OCI-LY7 (cell line): ENCODE results near the gene KCNT1. TPM values are rescaled to one million over a fixed set of nuclear protein-coding genes. Genes with fewer than 3 reads are reported as not detected.

ENCODE experiments used
- BruUV-seq: library from RNA; stranded (reverse); fragments of 400-500 nt; replicated peaks from 2 replicates; lab custom pipeline; 2021; lab: Mats Ljungman, UMichigan
- CTCF ChIA-PET: fragments of 300-600 bp; sonication (Branson Sonifier 250); formaldehyde crosslinking; loops from one replicate; lab custom pipeline; 2022; ENCODE audit warnings: antibody characterized with exemption; ENCODE audit not compliant: unreplicated experiment; lab: Charles Lee
- POLR2A ChIA-PET: fragments of 300-600 bp; sonication (Branson Sonifier 250); formaldehyde crosslinking; loops from one replicate; lab custom pipeline; 2022; ENCODE audit warnings: antibody characterized with exemption; lab: Charles Lee
- DNase-seq: peaks from one replicate; pipeline ENCODE4 v3.0.0-alpha.2; 2015; ENCODE audit warnings: low spot score
- H2AFZ ChIP-seq: fragments of 200-600 bp; sonication (generic), shearing (Covaris generic); 2 replicates; pipeline ENCODE4 v1.6.1; 2014; ENCODE audit warnings: mild to moderate bottlenecking, antibody characterized with exemption, low read length, moderate library complexity
- H3K27ac ChIP-seq: fragments of 200-600 bp; sonication (generic); 2 replicates; pipeline ENCODE4 v1.5.1; 2014; ENCODE audit warnings: mixed run types, low read depth, mild to moderate bottlenecking, moderate library complexity, low read length, inconsistent platforms; ENCODE audit not compliant: poor library complexity, severe bottlenecking
- H3K36me3 ChIP-seq: fragments of 200-600 bp; sonication (generic); 2 replicates; pipeline ENCODE4 v1.6.1; 2014; ENCODE audit warnings: mild to moderate bottlenecking, antibody characterized with exemption, low read length, moderate library complexity, mixed read lengths; ENCODE audit not compliant: insufficient read depth
- H3K4me1 ChIP-seq: fragments of 200-600 bp; sonication (generic); 2 replicates; pipeline ENCODE4 v1.5.1; 2014; ENCODE audit warnings: mild to moderate bottlenecking, low read length; ENCODE audit not compliant: insufficient read depth, poor library complexity, severe bottlenecking
- H3K4me2 ChIP-seq: fragments of 200-600 bp; sonication (generic); 2 replicates; pipeline ENCODE4 v1.6.1; 2014; ENCODE audit warnings: mild to moderate bottlenecking, low read length
- H3K4me3 ChIP-seq: fragments of 200-600 bp; sonication (generic); 2 replicates; pipeline ENCODE4 v1.5.1; 2014; ENCODE audit warnings: mild to moderate bottlenecking, low read depth, low read length; ENCODE audit not compliant: poor library complexity, severe bottlenecking
- H3K79me2 ChIP-seq: fragments of 200-600 bp; sonication (generic); 2 replicates; pipeline ENCODE4 v1.6.1; 2016; ENCODE audit warnings: low read depth, mild to moderate bottlenecking, low read length, moderate library complexity, mixed read lengths; ENCODE audit not compliant: insufficient read depth
- H3K9me2 ChIP-seq: fragments of 200-600 bp; sonication (generic); 2 replicates; pipeline ENCODE4 v1.6.1; 2016; ENCODE audit warnings: mild to moderate bottlenecking, low read length, mixed read lengths; ENCODE audit not compliant: insufficient read depth
- H3K9me3 ChIP-seq: fragments of 200-600 bp; sonication (generic); 2 replicates; pipeline ENCODE4 v1.6.1; 2014; ENCODE audit warnings: mild to moderate bottlenecking, mixed run types, low read length, mixed read lengths
- H4K20me1 ChIP-seq: fragments of 200-600 bp; sonication (generic); 2 replicates; pipeline ENCODE4 v1.6.1; 2014; ENCODE audit warnings: mild to moderate bottlenecking, antibody characterized with exemption, low read length, moderate library complexity, mixed read lengths; ENCODE audit not compliant: insufficient read depth
- EZH2phosphoT487 ChIP-seq: fragments of 200-600 bp; sonication (generic); IDR thresholded peaks from 2 replicates; pipeline ENCODE4 v1.6.1; 2018; ENCODE audit warnings: low read depth, borderline replicate concordance, mild to moderate bottlenecking, mixed run types, antibody characterized with exemption, low read length, moderate library complexity, mixed read lengths
- intact Hi-C: fragments of 100-400 bp; cut with micrococcal nuclease; formaldehyde crosslinking; loops from one replicate; pipeline ENCODE4 v1.10.0; 2022; ENCODE audit not compliant: unreplicated experiment
- total RNA-seq, 2 experiments: library from RNA; depleted of rRNA in 1 of 2; stranded (reverse); fragments of >200 nt in 1 of 2; shearing (Covaris generic) in 1 of 2; gene quantifications; 2 replicates each; pipeline ENCODE4 v1.2.3, GENCODE V29; 2014 to 2022
- TF ChIP-seq, protein P1 (sequence below): fragments of 200-600 bp; sonication (generic); conservative IDR thresholded peaks from 2 replicates; pipeline ENCODE4 v1.5.1; 2014; ENCODE audit warnings: mild to moderate bottlenecking, antibody characterized with exemption, low read length, moderate library complexity, mixed read lengths

KCNT1 gene
- total RNA-seq, 2 experiments from 2014 or later: not detected

DNA sequence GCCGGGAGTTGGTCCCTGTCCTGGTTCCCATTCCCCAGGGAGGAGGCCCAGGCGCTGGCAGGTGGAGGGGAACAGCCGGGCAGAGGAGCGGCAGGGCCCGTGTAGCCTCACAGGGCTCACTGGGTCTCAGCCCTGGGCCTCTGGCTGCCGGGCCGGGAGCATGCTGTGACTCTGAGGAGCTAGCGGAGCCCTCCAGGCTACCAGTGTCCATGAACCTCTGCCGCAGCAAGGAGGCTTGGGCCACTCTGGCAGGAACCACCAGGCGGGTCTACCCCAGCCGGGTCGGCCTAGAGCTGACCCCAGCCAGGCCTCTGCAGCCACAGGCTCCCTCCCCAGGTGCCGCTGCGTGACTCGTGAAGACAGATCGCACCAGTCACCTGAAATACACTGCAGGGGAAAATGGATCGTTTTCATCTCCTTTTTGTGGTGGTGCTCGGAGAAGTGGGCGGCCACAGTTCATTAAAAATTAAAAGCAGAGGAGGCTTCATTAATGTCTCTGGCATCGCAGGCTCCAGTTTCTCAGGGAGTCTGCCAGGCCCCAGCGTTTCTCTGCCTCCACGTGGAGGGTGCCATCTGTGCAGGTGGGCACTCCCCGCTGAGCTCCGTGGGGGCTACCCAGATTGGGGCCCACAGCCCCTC is 43.8 kb downstream of the KCNT1 start:
- no peak overlapping the region for H3K27ac ChIP-seq
- CTCF ChIA-PET: no interaction called here
- no peaks in the 10 kb centered on the region for H3K79me2 ChIP-seq
- BruUV-seq: no TSS peak
- H3K4me1 ChIP-seq: no peaks in the 10 kb centered on the region
- POLR2A ChIA-PET: no interaction called here
- no peaks in the 10 kb centered on the region for H4K20me1 ChIP-seq
- no peak for DNase-seq
- H2AFZ ChIP-seq: no peak overlapping the region
- no peaks in the 10 kb centered on the region for H3K9me3 ChIP-seq
- no peaks in the 10 kb centered on the region for H3K36me3 ChIP-seq
- intact Hi-C loops: no loop called here
- no peak overlapping the region for H3K4me3 ChIP-seq
- H3K9me2 ChIP-seq: no peaks in the 10 kb centered on the region
- TF ChIP-seq, protein P1, sequence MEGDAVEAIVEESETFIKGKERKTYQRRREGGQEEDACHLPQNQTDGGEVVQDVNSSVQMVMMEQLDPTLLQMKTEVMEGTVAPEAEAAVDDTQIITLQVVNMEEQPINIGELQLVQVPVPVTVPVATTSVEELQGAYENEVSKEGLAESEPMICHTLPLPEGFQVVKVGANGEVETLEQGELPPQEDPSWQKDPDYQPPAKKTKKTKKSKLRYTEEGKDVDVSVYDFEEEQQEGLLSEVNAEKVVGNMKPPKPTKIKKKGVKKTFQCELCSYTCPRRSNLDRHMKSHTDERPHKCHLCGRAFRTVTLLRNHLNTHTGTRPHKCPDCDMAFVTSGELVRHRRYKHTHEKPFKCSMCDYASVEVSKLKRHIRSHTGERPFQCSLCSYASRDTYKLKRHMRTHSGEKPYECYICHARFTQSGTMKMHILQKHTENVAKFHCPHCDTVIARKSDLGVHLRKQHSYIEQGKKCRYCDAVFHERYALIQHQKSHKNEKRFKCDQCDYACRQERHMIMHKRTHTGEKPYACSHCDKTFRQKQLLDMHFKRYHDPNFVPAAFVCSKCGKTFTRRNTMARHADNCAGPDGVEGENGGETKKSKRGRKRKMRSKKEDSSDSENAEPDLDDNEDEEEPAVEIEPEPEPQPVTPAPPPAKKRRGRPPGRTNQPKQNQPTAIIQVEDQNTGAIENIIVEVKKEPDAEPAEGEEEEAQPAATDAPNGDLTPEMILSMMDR: no peak
- TF ChIP-seq EZH2phosphoT487: no peak
- H3K4me2 ChIP-seq: no peak overlapping the region

DNA sequence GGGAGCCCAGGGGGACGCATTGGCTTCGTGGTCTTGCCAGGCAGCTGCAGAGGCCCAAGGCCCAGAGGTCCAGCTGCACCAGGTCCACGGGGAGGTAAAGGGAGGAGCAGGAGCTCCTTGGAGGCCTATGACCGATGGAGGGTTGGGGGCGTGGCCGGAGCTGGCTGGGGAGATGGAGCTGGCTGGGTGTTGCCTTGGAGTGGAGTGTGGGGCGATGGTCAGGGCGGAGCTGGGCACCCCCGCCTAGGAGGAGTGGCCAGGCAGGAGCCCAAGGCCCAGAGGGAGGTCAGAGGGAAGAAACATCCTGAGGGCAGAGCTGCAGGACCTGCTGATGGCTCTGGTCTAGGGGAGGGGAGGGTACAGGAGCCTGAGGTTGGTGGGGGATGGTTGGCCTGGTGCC is 44.6 kb downstream of the KCNT1 start:
- intact Hi-C loops: no loop called here
- Histone ChIP-seq H4K20me1 (no peaks in the 10 kb centered on the region), H2AFZ (no peak overlapping the region), H3K4me3 (no peak overlapping the region), H3K79me2 (no peaks in the 10 kb centered on the region), H3K36me3 (no peaks in the 10 kb centered on the region), H3K27ac (no peak overlapping the region), H3K4me1 (no peaks in the 10 kb centered on the region), H3K9me2 (no peaks in the 10 kb centered on the region), H3K4me2 (no peak overlapping the region), H3K9me3 (no peaks in the 10 kb centered on the region)
- TF ChIP-seq, protein P1: no peak
- no peak for TF ChIP-seq EZH2phosphoT487
- no peak for DNase-seq
- POLR2A ChIA-PET: no interaction called here
- CTCF ChIA-PET: no interaction called here
- no TSS peak for BruUV-seq

DNA sequence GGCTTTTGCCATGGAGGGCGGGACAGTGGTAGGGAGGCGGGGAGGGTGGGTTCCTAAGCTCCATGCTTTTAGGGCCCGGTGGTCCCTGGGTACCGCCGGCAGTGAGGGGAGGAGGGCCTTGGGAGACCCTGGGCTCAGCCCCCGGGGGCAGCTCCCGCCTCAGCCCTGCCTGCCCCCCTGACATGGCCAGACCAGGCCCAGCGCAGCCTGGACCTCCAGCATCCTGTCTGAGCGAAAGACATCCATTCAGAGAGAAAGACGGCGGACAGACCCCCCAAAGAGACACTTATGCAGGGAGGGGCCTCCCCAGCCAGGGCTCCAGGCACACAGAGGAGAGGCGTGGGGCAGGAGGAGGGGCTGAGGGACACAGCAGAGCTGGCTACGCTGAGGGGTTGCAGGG is 45.3 kb downstream of the KCNT1 start:
- intact Hi-C loops: no loop called here
- H4K20me1 ChIP-seq: no peaks in the 10 kb centered on the region
- H3K4me3 ChIP-seq: no peak overlapping the region
- ChIA-PET POLR2A (no interaction called here), CTCF (no interaction called here)
- H3K9me2 ChIP-seq: no peaks in the 10 kb centered on the region
- BruUV-seq: no TSS peak
- no peaks in the 10 kb centered on the region for H3K79me2 ChIP-seq
- TF ChIP-seq, protein P1: no peak
- TF ChIP-seq EZH2phosphoT487: no peak
- H3K27ac ChIP-seq: no peak overlapping the region
- DNase-seq: no peak
- no peak overlapping the region for H2AFZ ChIP-seq
- no peaks in the 10 kb centered on the region for H3K36me3 ChIP-seq
- H3K4me2 ChIP-seq: no peak overlapping the region
- no peaks in the 10 kb centered on the region for H3K9me3 ChIP-seq
- H3K4me1 ChIP-seq: no peaks in the 10 kb centered on the region
